Stimulated activated CD8-positive, alpha-beta memory T cell treated with anti-CD3 and anti-CD28 coated beads, Interleukin-7, amount 100 ng/mL, for 4 hours (primary cell): ENCODE results near the gene HSPBP1.
A peak's percentile ranks its signal among the peaks of the same experiment; 100 is the strongest.
"Not testable (repeated sequence)": the region's sequence is repeated elsewhere in the genome, so short reads cannot be mapped to it uniquely, and the experiment has no call there.

ENCODE experiments used
- DNase-seq, 2 donors: peaks; one replicate each; pipeline ENCODE4 v3.0.0-alpha.2; 2020; ENCODE audit warnings: low read depth in 2 of 2

The HSPBP1 gene

DNA sequence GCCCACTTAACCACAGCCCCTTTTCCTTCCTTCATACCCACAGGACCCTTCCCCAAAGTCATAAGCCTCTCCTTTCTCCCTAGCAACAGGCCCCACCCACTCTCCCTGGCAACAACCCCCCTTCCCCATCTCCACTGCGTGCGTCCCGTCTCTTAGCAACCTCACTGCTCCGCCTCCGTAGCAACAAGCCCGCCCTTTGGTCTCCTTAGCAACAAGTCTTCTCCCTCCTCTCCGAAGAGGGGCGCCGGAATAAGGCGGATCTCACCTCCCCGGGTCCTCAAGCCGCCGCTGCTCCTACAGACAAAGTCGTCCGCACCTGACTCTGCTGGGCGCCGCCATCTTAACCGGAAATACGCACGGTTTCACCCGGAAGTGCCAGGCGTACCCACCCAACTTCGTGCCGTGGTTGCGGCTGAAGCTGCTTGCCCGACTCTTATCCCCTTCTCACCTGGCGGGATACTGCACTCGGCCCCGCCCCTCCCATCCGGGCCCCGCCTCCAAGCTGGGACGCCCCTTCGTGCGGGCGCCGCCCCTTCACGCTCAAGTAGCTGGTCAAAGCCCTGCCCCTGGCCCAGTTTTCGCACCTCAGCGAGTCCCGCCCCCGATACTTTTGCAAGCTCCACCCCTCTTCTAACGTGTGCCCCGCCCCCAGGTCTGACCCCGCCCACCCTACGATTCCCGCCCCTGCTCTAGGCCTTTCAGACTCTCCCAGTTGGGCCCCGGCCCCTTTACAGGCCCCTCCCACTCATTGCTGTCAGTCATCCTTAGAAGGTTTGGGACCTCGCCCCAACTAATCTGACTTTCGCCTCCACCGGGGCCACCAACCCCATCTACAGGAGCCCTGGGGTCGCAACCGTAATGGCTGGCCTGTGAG, at the start of gene HSPBP1:
TSS of gene HSPBP1 (minus strand) at position 341 of the 874 bp plus-strand sequence. CDS start 502 bp downstream, outside the sequence.
- DNase-seq = peak; percentile 87 to 90

- DNase-seq = not testable (repeated sequence)
Measured at GRCh38 chr19:55328774-55329318, 48.9 kb upstream of the HSPBP1 start.

GRCh38 chr19:55325172-55325571, 45.3 kb upstream of the HSPBP1 start, which contains the start of gene TMEM150B:
TMEM150B (minus strand) TSS chr19:55325341; CDS start chr19:55321036, 4,305 bp downstream.
- no peak for DNase-seq

- DNase-seq = no peak
Measured at GRCh38 chr19:55324662-55325061, 44.8 kb upstream of the HSPBP1 start.

GRCh38 chr19:55322204-55322885, 42.4 kb upstream of the HSPBP1 start:
- DNase-seq = no peak

- DNase-seq = no peak
Measured at GRCh38 chr19:55321466-55322137, 41.7 kb upstream of the HSPBP1 start.

DNA sequence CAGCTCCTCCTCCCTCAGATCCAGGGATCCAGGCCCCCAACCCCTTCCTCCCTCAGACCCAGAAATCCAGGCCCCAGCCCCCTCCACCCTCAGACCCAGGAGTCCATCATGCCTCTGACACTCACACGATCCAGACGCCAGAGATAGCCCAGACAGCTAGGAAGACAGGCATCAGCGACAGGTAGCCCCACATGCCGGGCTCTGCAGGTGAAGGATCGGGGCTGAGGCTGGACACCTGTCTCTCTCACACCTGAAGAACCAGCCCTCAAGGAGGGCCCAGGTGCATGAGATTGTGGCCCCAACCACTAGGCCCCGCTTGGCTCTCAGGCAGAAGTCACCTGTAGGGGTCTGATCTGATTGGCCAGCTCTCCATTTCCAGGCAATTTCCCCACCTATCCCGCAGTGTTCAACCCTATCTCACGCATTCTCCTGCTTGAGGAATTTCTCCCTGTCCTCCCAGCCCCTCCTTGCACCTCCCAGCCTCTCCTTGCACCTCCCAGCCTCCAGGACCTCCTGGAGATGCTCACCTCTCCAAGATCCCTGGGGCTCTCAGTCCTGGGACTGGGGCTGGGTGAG, 41.0 kb upstream of the HSPBP1 start:
- no peak for DNase-seq

GRCh38 chr19:55319785-55320184, 39.9 kb upstream of the HSPBP1 start:
- DNase-seq = no peak

GRCh38 chr19:55316646-55317045, 36.7 kb upstream of the HSPBP1 start:
- DNase-seq = no peak

- no peak for DNase-seq
Measured at GRCh38 chr19:55315956-55316525, 36.1 kb upstream of the HSPBP1 start.

DNA sequence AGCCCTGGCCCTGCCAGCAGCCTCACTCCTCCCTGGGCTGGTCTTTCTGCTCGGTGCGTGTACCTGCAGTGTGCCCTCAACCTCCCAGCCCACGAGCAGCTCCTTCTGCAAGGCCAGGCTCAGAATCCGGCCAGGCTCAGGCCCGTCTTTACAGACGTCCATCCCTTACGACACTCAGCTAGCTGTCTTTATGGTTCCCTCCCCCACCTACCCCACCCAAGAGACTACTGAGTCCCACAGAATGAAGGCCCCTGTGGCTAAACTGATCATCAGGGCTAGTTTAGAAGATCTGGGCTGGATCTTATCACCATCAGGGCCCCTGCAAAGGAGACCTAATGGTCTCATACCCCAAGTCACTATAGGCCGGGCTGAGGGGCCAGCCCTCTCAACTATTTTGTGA, 34.5 kb upstream of the HSPBP1 start:
- no peak for DNase-seq

DNA sequence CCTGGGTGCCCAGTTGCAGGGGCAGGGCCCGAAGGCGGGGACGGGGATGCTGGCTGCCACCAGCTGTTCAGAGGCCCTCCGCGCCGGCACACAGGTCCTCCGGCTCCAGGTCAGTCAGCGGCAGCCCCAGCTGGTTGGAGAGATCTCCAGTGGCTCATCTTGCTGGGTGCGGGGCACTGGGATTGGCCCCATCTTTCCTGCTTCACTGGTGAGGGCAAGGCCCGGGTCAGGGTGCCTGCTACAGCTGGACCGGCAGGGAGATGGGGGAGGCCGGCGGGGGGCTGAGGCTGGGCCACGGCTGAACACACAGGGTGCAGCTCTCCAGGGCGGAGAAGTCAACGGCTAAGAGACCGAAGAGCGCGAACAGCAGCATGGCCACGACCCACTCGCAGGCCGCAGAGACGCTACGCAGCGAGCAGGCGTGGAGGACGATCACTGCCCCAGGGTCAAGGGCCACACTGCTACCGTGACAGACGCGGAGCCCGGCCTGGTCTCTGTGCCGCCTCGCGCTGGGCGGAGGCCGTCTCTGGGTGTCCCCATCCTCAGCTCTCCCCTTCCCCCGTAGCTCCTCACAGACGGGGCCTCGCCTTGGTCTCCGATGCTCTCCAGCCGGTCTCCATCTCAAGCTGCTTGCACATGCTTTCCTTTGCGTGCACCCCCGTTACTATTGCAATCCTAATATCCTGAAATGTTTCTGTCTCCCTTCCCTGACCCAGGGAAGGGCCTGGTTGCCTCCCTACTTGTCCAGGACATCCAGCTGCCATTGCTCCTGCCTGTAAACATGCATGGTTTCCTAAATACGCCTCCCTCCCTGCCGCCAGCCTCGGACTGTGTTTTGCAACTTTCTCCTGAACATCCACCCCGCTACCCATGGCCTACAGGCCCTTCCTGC, 33.0 kb upstream of the HSPBP1 start:
- no peak for DNase-seq

DNA sequence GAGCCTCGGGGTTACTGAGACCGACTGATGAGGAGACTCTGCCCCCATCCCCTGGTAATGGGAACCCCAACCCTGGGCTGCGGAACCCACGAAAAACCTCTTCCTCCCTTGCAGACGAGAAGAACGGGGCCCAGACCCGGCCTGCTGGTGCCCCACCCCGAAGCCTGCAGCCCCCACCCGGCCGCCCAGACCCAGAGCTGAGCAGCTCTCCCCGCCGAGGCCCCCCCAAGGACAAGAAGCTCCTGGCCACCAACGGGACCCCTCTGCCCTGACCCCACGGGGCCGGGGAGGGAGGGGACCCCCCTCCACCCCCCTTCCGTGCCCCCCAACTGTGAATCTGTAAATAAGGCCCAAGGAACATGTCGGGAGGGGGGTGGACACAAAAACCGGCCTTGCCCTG, 31.9 kb upstream of the HSPBP1 start:
- no peak for DNase-seq

- DNase-seq = no peak
Measured at GRCh38 chr19:55311397-55311796, 31.5 kb upstream of the HSPBP1 start.

DNA sequence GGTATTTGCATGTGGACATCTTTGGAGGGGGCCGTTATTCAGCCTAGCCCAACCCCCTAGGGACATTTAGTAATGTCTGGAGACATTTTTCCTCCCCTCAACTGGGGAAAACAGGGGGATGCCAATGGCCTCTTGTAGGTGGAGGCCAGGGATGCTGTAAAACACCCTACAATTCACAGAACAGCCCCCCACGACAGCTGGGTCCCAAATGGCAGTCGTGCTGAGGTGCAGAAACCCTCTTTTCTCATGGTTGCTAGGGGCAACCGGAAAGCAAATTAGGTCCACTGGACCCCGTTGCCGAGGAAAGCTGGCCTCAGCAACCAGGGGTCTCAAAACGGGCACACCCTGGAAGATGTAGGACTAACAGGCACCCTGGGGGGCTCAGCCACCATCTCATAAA, 30.6 kb upstream of the HSPBP1 start:
- no peak for DNase-seq

DNA sequence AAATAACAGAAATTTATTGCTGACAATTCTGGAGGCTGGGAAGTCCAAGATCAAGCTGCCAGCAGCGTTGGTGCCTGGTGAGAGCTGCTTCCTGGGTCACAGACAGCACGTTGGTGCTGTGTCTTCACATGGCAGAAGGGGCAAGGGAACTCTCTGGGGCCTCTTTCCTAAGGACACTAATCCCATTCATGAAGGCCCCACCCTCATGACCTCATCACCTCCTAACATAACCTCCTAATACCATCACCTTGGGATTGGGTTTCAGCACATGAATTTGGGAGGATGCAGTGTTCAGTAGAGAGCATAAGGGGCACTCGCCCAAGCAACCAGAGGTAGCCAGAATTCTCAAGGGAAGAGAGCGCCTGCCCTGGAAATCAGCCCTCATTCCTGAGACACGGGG, 29.5 kb upstream of the HSPBP1 start:
- no peak for DNase-seq

GRCh38 chr19:55308281-55308680, 28.4 kb upstream of the HSPBP1 start:
- no peak for DNase-seq

DNA sequence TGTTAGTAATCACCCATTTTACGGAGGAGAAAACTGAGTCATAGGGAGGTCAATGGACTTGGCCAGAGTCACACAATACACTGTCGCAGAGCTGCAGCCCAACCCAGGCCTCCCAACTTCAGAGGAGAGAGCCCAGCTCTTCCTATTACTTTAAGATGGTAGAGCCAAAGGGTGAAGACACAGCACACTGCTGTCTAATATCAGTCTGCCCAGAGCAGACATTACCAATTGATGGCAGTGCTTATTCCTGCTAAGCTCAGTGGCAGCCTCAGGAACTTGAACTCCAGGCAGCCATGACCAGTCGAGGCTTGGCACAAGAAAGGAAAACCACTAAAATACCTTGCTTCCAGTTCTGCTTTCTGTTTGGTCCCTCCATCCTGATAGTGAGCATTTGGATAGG, 26.8 kb upstream of the HSPBP1 start:
- no peak for DNase-seq

DNA sequence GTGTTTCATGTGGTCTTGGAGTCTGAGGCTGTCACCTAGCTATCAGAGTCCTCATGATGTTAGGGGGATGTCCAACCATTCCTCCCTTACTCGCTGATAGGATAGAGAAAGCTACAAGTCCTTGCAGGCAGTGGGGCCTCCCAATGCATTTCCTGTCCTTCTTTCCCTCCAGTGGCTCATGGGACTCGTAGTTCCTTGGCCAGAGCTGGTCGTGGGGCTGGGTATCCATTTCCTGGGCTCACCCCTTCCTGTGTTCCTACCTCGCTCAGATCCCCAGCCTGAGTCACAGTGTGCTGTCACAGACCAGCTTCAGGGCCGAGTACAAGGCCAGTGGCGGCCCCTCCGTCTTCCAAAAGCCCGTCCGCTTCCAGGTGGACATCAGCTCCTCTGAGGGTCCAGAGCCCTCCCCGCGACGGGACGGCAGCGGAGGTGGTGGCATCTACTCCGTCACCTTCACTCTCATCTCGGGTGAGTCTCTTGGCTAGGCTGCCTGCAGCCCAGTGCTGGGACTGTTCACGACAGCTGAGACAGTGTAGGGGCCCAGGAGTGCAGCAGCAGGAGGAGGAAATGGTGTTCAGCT, 26.2 kb upstream of the HSPBP1 start:
- DNase-seq = no peak

GRCh38 chr19:55305491-55305890, 25.6 kb upstream of the HSPBP1 start:
- peak; percentile 8 to 11 for DNase-seq
